K562 (cell line): Measurements from ENCODE around the gene PPP4R1. TPM values are rescaled to one million over a fixed set of nuclear protein-coding genes. Genes with fewer than 3 reads are reported as not detected.

Experiments used
- ATAC-seq: fragments of 200-7000 bp; cut with Tn5 transposase; 3 replicates; pipeline ENCODE4 v1.9.1; 2020; ENCODE audit warnings: moderate library complexity
- BruUV-seq: library from RNA; stranded (reverse); fragments of 400-500 nt; replicated peaks from 2 replicates; lab custom pipeline; 2021; lab: Mats Ljungman, UMichigan
- CTCF ChIA-PET: fragments of 300-600 bp; formaldehyde crosslinking; extraction: SDS; loops from one replicate; lab custom pipeline; 2021; ENCODE audit warnings: low intra/inter-chr PET ratio; lab: Yijun Ruan, JAX
- POLR2A ChIA-PET: fragments of 300-600, 350-650 bp; sonication (Branson Sonifier 250); formaldehyde crosslinking; extraction: SDS; loops from one replicate; lab custom pipeline; 2021; ENCODE audit warnings: antibody characterized with exemption, inconsistent platforms; lab: Yijun Ruan, JAX
- DNase-seq, 4 experiments: peaks; one replicate each; pipeline versions ENCODE4 v3.0.0 to v3.0.0-alpha.2; 2011 to 2018; ENCODE audit warnings: low spot score in 3 of 4, mixed read lengths in 3 of 4; ENCODE audit errors: extremely low read depth in 1 of 4
- FAIRE-seq: peaks from 2 replicates; lab custom pipeline; 2011; peaks lifted over from hg19 to GRCh38; lab: Jason Lieb, UNC
- H2AFZ ChIP-seq: 2 replicates; pipeline ENCODE4 v1.6.0; 2011; ENCODE audit warnings: low read depth, low read length, control low read depth, inconsistent platforms
- H3K27ac ChIP-seq: fragments of 200-600 bp; 3 replicates; pipeline ENCODE4 v1.8.0; 2011; ENCODE audit warnings: low read depth, mild to moderate bottlenecking, control low read depth, inconsistent platforms, low read length, moderate library complexity, mixed read lengths; ENCODE audit errors: extremely low read depth
- H3K27me3 ChIP-seq, 2 experiments: fragments of 300-600 bp in 1 of 2; 2 replicates in 1 of 2; 3 replicates in 1 of 2; pipeline versions ENCODE4 v1.6.0 to v1.8.0; 2011; ENCODE audit warnings: inconsistent platforms in 2 of 2, low read length in 2 of 2, mild to moderate bottlenecking in 1 of 2, mixed read lengths in 1 of 2, moderate library complexity in 1 of 2; ENCODE audit not compliant: control insufficient read depth in 2 of 2, insufficient read depth in 2 of 2
- H3K36me3 ChIP-seq: fragments of 300-600 bp; 3 replicates; pipeline ENCODE4 v1.8.0; 2011; ENCODE audit warnings: mild to moderate bottlenecking, low read length, inconsistent platforms; ENCODE audit not compliant: control insufficient read depth, insufficient read depth
- H3K4me1 ChIP-seq, 2 experiments: fragments of 200-600 bp in 1 of 2; replicated peaks in 1 of 2; 2 replicates in 1 of 2; 3 replicates in 1 of 2; pipeline versions ENCODE4 v1.5.1 to v1.8.0; 2011; ENCODE audit warnings: inconsistent platforms in 2 of 2, low read length in 2 of 2, mild to moderate bottlenecking in 1 of 2, mixed read lengths in 1 of 2, moderate library complexity in 1 of 2; ENCODE audit not compliant: control insufficient read depth in 2 of 2, insufficient read depth in 2 of 2
- H3K4me2 ChIP-seq: 2 replicates; pipeline ENCODE4 v1.6.1; 2011; ENCODE audit warnings: low read length, control low read depth, inconsistent platforms, mixed read lengths; ENCODE audit not compliant: insufficient read depth
- H3K4me3 ChIP-seq: fragments of 200-600 bp; sonication (generic), shearing (Covaris generic); 2 replicates; pipeline ENCODE4 v1.5.1; 2016; ENCODE audit warnings: control low read depth, inconsistent platforms
- H3K79me2 ChIP-seq: fragments of 200-600 bp; 3 replicates; pipeline ENCODE4 v1.8.0; 2011; ENCODE audit warnings: low read length, inconsistent platforms; ENCODE audit not compliant: control insufficient read depth, insufficient read depth
- H3K9ac ChIP-seq, 2 experiments: 2 replicates each; pipeline versions ENCODE4 v1.6.0 to v1.6.1; 2011; ENCODE audit warnings: low read depth in 2 of 2, low read length in 2 of 2, control low read depth in 1 of 2, inconsistent platforms in 1 of 2, mild to moderate bottlenecking in 1 of 2, mixed read lengths in 1 of 2; ENCODE audit not compliant: insufficient read depth in 1 of 2
- H3K9me1 ChIP-seq: one replicate; pipeline ENCODE4 v1.6.0; 2011; ENCODE audit warnings: inconsistent platforms, mild to moderate bottlenecking, low read length, moderate library complexity; ENCODE audit not compliant: control insufficient read depth, insufficient read depth
- H3K9me3 ChIP-seq: replicated peaks from 2 replicates; pipeline ENCODE4 v1.5.1; 2011; ENCODE audit warnings: low read depth, low read length, inconsistent platforms; ENCODE audit not compliant: control insufficient read depth, insufficient read depth
- H4K20me1 ChIP-seq: replicated peaks from 2 replicates; pipeline ENCODE4 v1.6.1; 2011; ENCODE audit warnings: low read length, inconsistent platforms, mixed read lengths; ENCODE audit not compliant: control insufficient read depth, insufficient read depth
- MCM2 ChIP-seq: fragments of 450-650 bp; IDR thresholded peaks from 2 replicates; pipeline ENCODE4 v1.6.1; 2017; ENCODE audit warnings: low read depth, mild to moderate bottlenecking
- POLR2B ChIP-seq: fragments of 450-650 bp; IDR thresholded peaks from 2 replicates; pipeline ENCODE4 v1.6.1; 2018; ENCODE audit warnings: low read depth; ENCODE audit not compliant: partially characterized antibody
- POLR2G ChIP-seq: fragments of 200-400 bp; formaldehyde crosslinking; IDR thresholded peaks from 2 replicates; pipeline ENCODE4 v1.6.1; 2017; ENCODE audit warnings: low read depth, mild to moderate bottlenecking, antibody characterized with exemption, low read length, moderate library complexity
- TAL1 ChIP-seq: fragments of 450-650 bp; IDR thresholded peaks from 2 replicates; pipeline ENCODE4 v1.6.1; 2016; ENCODE audit warnings: mild to moderate bottlenecking
- whole genome bisulfite sequencing: fragments of 100-300 bp; shearing (Covaris generic); methylation state at CpG from one replicate; pipeline ENCODE4 v1.1.6; 2016; ENCODE audit warnings: low coverage, mixed read lengths; ENCODE audit not compliant: insufficient coverage; ENCODE audit errors: missing lambda C conversion rate; 5-methylcytosine and 5-hydroxymethylcytosine counted together
- in situ Hi-C: fragments of 300-500 bp; cut with MboI; formaldehyde crosslinking; loops from 4 replicates; pipeline ENCODE4 v1.15.0; 2018; ENCODE audit warnings: inconsistent platforms, mixed read lengths
- intact Hi-C: fragments of 100-400 bp; cut with micrococcal nuclease; formaldehyde crosslinking; loops from 2 replicates; pipeline ENCODE4 v1.14.2; 2022
- polyA plus RNA-seq, 8 experiments: library from polyadenylated mRNA; depleted of rRNA in 4 of 8; stranded (reverse) in 5 of 8; unstranded in 3 of 8; fragments of >200 nt; fragmentation: Nextera tagmentation in 2 of 8; fragmentation: Illumina TruSeq in 1 of 8; extraction: Ambion mirVana in 2 of 8; extraction: Trizol in 1 of 8; gene quantifications; 2 replicates each; pipeline versions ENCODE4 v1.2.1 to v1.2.3, GENCODE V29; 2011 to 2014; ENCODE audit warnings: inconsistent platforms in 1 of 8, missing spikeins in 1 of 8
- total RNA-seq, 7 experiments: library from RNA; depleted of rRNA in 6 of 7; stranded (reverse); fragments of >200 nt in 6 of 7; fragmentation: Illumina TruSeq in 2 of 7; extraction: Trizol in 2 of 7; gene quantifications; 2 replicates each; pipeline versions ENCODE4 v1.2.1 to v1.2.3, GENCODE V29; 2011 to 2021; ENCODE audit warnings: low replicate concordance in 1 of 7
- TF ChIP-seq, protein P1 (sequence below): fragments of 450-650 bp; formaldehyde crosslinking; IDR thresholded peaks from 2 replicates; pipeline ENCODE4 v1.4.0; 2022; ENCODE audit warnings: missing genetic modification characterization
- TF ChIP-seq, protein P2 (sequence below), 3 experiments: fragments of 200-800 bp in 1 of 3; sonication (Bioruptor generic) in 1 of 3; sonication (generic) in 1 of 3; formaldehyde crosslinking in 1 of 3; IDR thresholded peaks; 2 replicates each; pipeline versions ENCODE4 v1.6.1 to v1.8.0; 2016 to 2022; ENCODE audit warnings: mild to moderate bottlenecking in 2 of 3, missing compliant biosample characterization in 2 of 3, missing genetic modification characterization in 2 of 3, missing genetic modification reagents in 1 of 3

Gene PPP4R1
- total and polyA plus RNA-seq, 9 of the 15 experiments (the other 6 are each of a cell fraction or from before 2014, with no cell fraction given) = 23.5 to 136 (median 84.5) TPM

DNA sequence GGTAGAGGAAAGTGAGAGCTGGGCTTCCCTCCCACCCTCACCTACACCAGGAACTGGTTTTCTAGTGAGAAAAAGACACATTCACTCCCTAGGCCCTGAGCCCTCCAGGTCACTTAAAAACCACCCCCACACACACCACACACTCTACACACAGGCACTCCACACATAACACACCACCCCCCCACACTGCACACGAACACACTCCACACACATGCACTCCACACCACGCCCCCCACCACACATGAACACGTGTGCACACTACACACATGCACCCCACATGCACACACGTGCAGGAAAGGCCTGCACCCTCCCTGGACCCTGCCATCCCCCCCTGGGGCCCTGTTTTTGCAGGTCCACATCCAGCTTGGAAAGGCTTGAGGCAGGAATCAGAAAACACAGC, 71.4 kb downstream of the PPP4R1 start:
- H3K36me3 ChIP-seq = peaks cover 38% of the 10 kb centered on the region; the same call in 2 of the 3 replicates
- no peak overlapping the region for H3K4me2 ChIP-seq
- POLR2A ChIA-PET = interaction anchor here (0.8 kb wide), 1 partner anchor 8 kb away, joined by 3 read pairs; no protein-coding TSS in a partner anchor
- DNase-seq = no peak
- no TSS peak for BruUV-seq
- H3K9ac ChIP-seq = no peak overlapping the region
- intact Hi-C loops (no loop called here), in situ Hi-C loops (no loop called here)
- H4K20me1 ChIP-seq = no peaks in the 10 kb centered on the region
- H3K9me3 ChIP-seq = no peaks in the 10 kb centered on the region
- no peaks in the 10 kb centered on the region for H3K27me3 ChIP-seq
- H3K4me1 ChIP-seq = peaks cover 0 to 2% of the 10 kb centered on the region in 2 experiments; a peak in 2 of 5 replicates
- CTCF ChIA-PET = no interaction called here
- peak; percentile 34 for ATAC-seq
- no peak overlapping the region for H3K4me3 ChIP-seq
- H3K79me2 ChIP-seq = no peaks in the 10 kb centered on the region
- H3K27ac ChIP-seq = no peak overlapping the region
- H2AFZ ChIP-seq = no peak overlapping the region
- no peaks in the 10 kb centered on the region for H3K9me1 ChIP-seq
- TF ChIP-seq, protein P1, sequence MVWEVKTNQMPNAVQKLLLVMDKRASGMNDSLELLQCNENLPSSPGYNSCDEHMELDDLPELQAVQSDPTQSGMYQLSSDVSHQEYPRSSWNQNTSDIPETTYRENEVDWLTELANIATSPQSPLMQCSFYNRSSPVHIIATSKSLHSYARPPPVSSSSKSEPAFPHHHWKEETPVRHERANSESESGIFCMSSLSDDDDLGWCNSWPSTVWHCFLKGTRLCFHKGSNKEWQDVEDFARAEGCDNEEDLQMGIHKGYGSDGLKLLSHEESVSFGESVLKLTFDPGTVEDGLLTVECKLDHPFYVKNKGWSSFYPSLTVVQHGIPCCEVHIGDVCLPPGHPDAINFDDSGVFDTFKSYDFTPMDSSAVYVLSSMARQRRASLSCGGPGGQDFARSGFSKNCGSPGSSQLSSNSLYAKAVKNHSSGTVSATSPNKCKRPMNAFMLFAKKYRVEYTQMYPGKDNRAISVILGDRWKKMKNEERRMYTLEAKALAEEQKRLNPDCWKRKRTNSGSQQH (CRISPR knock-in tag) = peak; percentile 40; the same call in 1 of the 2 replicates
- TF ChIP-seq POLR2G (peak; percentile 46; the same call in 1 of the 2 replicates), POLR2B (peak; percentile 35), TAL1 (no peak), MCM2 (no peak)
- TF ChIP-seq, protein P2, sequence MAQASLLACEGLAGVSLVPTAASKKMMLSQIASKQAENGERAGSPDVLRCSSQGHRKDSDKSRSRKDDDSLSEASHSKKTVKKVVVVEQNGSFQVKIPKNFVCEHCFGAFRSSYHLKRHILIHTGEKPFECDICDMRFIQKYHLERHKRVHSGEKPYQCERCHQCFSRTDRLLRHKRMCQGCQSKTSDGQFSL (CRISPR knock-in tag; IDR thresholded peaks at IDR 0.05) = peak; percentile 80
- TF ChIP-seq, protein P2 (tag; IDR thresholded peaks at IDR 0.05) = no peak
- TF ChIP-seq, all 486 proteins: peak for 4
- FAIRE-seq = no peak
- 46% methylated on average over 4 of the region's 4 CpGs for WGBS
